Calu3 (cell line): ENCODE data around the gene LYG1. TPM values are rescaled to one million over a fixed set of nuclear protein-coding genes. Genes with fewer than 3 reads are reported as not detected.
"Not testable (repeated sequence)": the region's sequence is repeated elsewhere in the genome, so short reads cannot be mapped to it uniquely, and the experiment has no call there.

Experiments used
- BruUV-seq: library from RNA; stranded (reverse); fragments of 400-500 nt; replicated peaks from 2 replicates; lab custom pipeline; 2021; lab: Mats Ljungman, UMichigan
- CTCF ChIA-PET: fragments of 300-600 bp; sonication (Branson Sonifier 250); formaldehyde crosslinking; loops from one replicate; lab custom pipeline; 2022; ENCODE audit warnings: antibody characterized with exemption; lab: Charles Lee
- DNase-seq: peaks from one replicate; pipeline ENCODE4 v3.0.0; 2022
- H3K27ac Mint-ChIP-seq: one replicate; pipeline ENCODE4 v1.8.0; 2022; ENCODE audit warnings: mixed read lengths; ENCODE audit not compliant: unreplicated experiment
- H3K27me3 Mint-ChIP-seq: one replicate; pipeline ENCODE4 v1.8.0; 2022; ENCODE audit warnings: mixed read lengths; ENCODE audit not compliant: unreplicated experiment
- H3K36me3 Mint-ChIP-seq: one replicate; pipeline ENCODE4 v1.8.0; 2022; ENCODE audit warnings: mild to moderate bottlenecking, moderate library complexity, mixed read lengths; ENCODE audit not compliant: insufficient read depth, unreplicated experiment
- H3K4me1 Mint-ChIP-seq: one replicate; pipeline ENCODE4 v1.8.0; 2022; ENCODE audit warnings: mild to moderate bottlenecking, low read depth, mixed read lengths; ENCODE audit not compliant: unreplicated experiment
- H3K4me3 Mint-ChIP-seq: one replicate; pipeline ENCODE4 v1.8.0; 2022; ENCODE audit warnings: mild to moderate bottlenecking, low read depth, moderate library complexity, mixed read lengths; ENCODE audit not compliant: unreplicated experiment
- H3K9me3 Mint-ChIP-seq: one replicate; pipeline ENCODE4 v1.8.0; 2022; ENCODE audit warnings: low read depth, mixed read lengths; ENCODE audit not compliant: unreplicated experiment
- CTCF ChIP-seq: fragments of 200-600 bp; IDR thresholded peaks from one replicate; pipeline ENCODE4 v1.8.0; 2022; ENCODE audit warnings: antibody characterized with exemption; ENCODE audit not compliant: unreplicated experiment
- intact Hi-C: fragments of 100-400 bp; cut with micrococcal nuclease; formaldehyde crosslinking; loops from one replicate; pipeline ENCODE4 v1.10.0; 2022; ENCODE audit not compliant: unreplicated experiment
- total RNA-seq: library from RNA; stranded (reverse); gene quantifications from 2 replicates; pipeline ENCODE4 v1.2.3, GENCODE V29; 2022

Gene LYG1
- total RNA-seq, 1 experiment from 2014 or later = 3.5 TPM

GRCh38 chr2:99279969-99280695 lies 20.9 kb downstream of the LYG1 start:
- H3K27me3 Mint-ChIP-seq = no peaks in the 10 kb centered on the region
- intact Hi-C loops = no loop called here
- H3K36me3 Mint-ChIP-seq = no peaks in the 10 kb centered on the region
- H3K9me3 Mint-ChIP-seq = no peaks in the 10 kb centered on the region
- no peak overlapping the region for H3K4me3 Mint-ChIP-seq
- CTCF ChIA-PET = interaction anchor here (0.6 kb wide), 1 partner anchor 44 kb away, joined by 3 read pairs; no protein-coding TSS in a partner anchor
- H3K27ac Mint-ChIP-seq = no peak overlapping the region
- no TSS peak for BruUV-seq
- no peak for DNase-seq
- no peak for TF ChIP-seq CTCF
- no peaks in the 10 kb centered on the region for H3K4me1 Mint-ChIP-seq

- Mint-ChIP-seq H3K36me3 (no peaks in the 10 kb centered on the region), H3K27me3 (no peaks in the 10 kb centered on the region), H3K27ac (no peak overlapping the region), H3K9me3 (no peaks in the 10 kb centered on the region), H3K4me1 (no peaks in the 10 kb centered on the region), H3K4me3 (no peak overlapping the region)
- TF ChIP-seq CTCF = no peak
- intact Hi-C loops = no loop called here
- no TSS peak for BruUV-seq
- DNase-seq = no peak
- CTCF ChIA-PET = interaction anchor here (0.5 kb wide), 1 partner anchor 601 kb away, joined by 8 read pairs; no protein-coding TSS in a partner anchor
Measured at GRCh38 chr2:99278793-99279291, 22.2 kb downstream of the LYG1 start.

GRCh38 chr2:99278195-99278765 lies 22.7 kb downstream of the LYG1 start:
- H3K9me3 Mint-ChIP-seq, H3K36me3 Mint-ChIP-seq, H3K27me3 Mint-ChIP-seq, DNase-seq, H3K4me1 Mint-ChIP-seq, intact Hi-C loops, H3K4me3 Mint-ChIP-seq, H3K27ac Mint-ChIP-seq, BruUV-seq: not testable (repeated sequence)
- CTCF ChIA-PET = interaction anchor here (0.5 kb wide), 1 partner anchor 600 kb away, joined by 8 read pairs; no protein-coding TSS in a partner anchor

DNA sequence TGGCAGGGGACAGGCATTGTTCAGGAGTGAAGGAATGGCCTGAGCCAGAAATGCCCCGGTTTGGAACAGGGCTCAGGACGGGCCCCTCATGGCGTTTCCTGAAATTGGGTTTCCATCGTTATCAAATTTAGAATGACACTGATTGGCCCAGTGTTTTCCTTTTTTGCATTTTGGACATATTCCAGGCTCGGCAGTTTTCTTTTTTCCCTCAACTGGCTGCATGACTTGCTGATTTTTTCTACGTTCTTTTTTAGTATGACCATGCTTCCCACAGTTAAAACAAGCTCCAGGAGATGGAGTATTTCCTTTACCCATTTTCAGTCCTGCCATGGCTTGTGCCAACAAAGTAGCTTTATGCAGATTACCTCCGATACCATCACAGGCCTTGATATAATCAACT lies 25.1 kb downstream of the LYG1 start:
- no peaks in the 10 kb centered on the region for H3K9me3 Mint-ChIP-seq
- TF ChIP-seq CTCF = no peak
- H3K4me3 Mint-ChIP-seq = no peak overlapping the region
- no peaks in the 10 kb centered on the region for H3K27me3 Mint-ChIP-seq
- H3K27ac Mint-ChIP-seq = no peak overlapping the region
- no peak for DNase-seq
- CTCF ChIA-PET = no interaction called here
- BruUV-seq = no TSS peak
- no peaks in the 10 kb centered on the region for H3K4me1 Mint-ChIP-seq
- no peaks in the 10 kb centered on the region for H3K36me3 Mint-ChIP-seq
- intact Hi-C loops = no loop called here
